Neural progenitor cell (in vitro differentiated cells): Measurements from ENCODE around the gene CTRB1. TPM values are rescaled to one million over a fixed set of nuclear protein-coding genes. Genes with fewer than 3 reads are reported as not detected.

Source experiments
- DNase-seq: peaks from one replicate; pipeline ENCODE4 v3.0.0-alpha.2; 2016; ENCODE audit warnings: low spot score
- H2AFZ ChIP-seq: fragments of 200-600 bp; sonication (generic); replicated peaks from 2 replicates; pipeline ENCODE4 v1.6.1; 2016; ENCODE audit warnings: antibody characterized with exemption
- H3F3A ChIP-seq: fragments of 200-600 bp; sonication (generic); 2 replicates; pipeline ENCODE4 v1.6.1; 2016; ENCODE audit warnings: antibody characterized with exemption, low read depth
- H3K27ac ChIP-seq: fragments of 200-600 bp; sonication (generic); 2 replicates; pipeline ENCODE4 v1.5.1; 2016; ENCODE audit warnings: mild to moderate bottlenecking
- H3K27me3 ChIP-seq: fragments of 200-600 bp; sonication (generic); 2 replicates; pipeline ENCODE4 v1.6.1; 2016; ENCODE audit warnings: mild to moderate bottlenecking, moderate library complexity
- H3K36me3 ChIP-seq: fragments of 200-600 bp; sonication (generic); 2 replicates; pipeline ENCODE4 v1.5.1; 2016
- H3K4me1 ChIP-seq: fragments of 200-600 bp; sonication (generic); 2 replicates; pipeline ENCODE4 v1.6.1; 2016; ENCODE audit warnings: mixed run types
- H3K4me2 ChIP-seq: fragments of 200-600 bp; sonication (generic); 2 replicates; pipeline ENCODE4 v1.6.1; 2016
- H3K4me3 ChIP-seq: fragments of 200-600 bp; sonication (generic); 2 replicates; pipeline ENCODE4 v1.5.1; 2016
- H3K79me2 ChIP-seq: fragments of 200-600 bp; sonication (generic); 2 replicates; pipeline ENCODE4 v1.6.1; 2016; ENCODE audit warnings: low read depth
- H3K9ac ChIP-seq: fragments of 200-600 bp; sonication (generic); 2 replicates; pipeline ENCODE4 v1.6.1; 2016
- H3K9me3 ChIP-seq: fragments of 200-600 bp; sonication (generic); 2 replicates; pipeline ENCODE4 v1.5.1; 2016; ENCODE audit warnings: low read depth
- H4K20me1 ChIP-seq: fragments of 200-600 bp; sonication (generic); 2 replicates; pipeline ENCODE4 v1.6.1; 2016; ENCODE audit warnings: low read depth
- H3K27ac Mint-ChIP-seq: 3 replicates; pipeline ENCODE4 v1.8.0; 2021; ENCODE audit warnings: mixed read lengths
- H3K27me3 Mint-ChIP-seq: 2 replicates; pipeline ENCODE4 v1.8.0; 2022; ENCODE audit warnings: low read depth, mild to moderate bottlenecking, inconsistent platforms, moderate library complexity, mixed read lengths; ENCODE audit not compliant: insufficient read depth
- H3K36me3 Mint-ChIP-seq: 3 replicates; pipeline ENCODE4 v1.8.0; 2021; ENCODE audit warnings: mixed read lengths
- H3K4me1 Mint-ChIP-seq: 3 replicates; pipeline ENCODE4 v1.8.0; 2021; ENCODE audit warnings: mixed read lengths
- H3K4me3 Mint-ChIP-seq: 3 replicates; pipeline ENCODE4 v1.8.0; 2021; ENCODE audit warnings: mild to moderate bottlenecking, moderate library complexity, mixed read lengths
- H3K9me3 Mint-ChIP-seq: 3 replicates; pipeline ENCODE4 v1.8.0; 2020; ENCODE audit warnings: mixed read lengths
- EZH2 ChIP-seq: fragments of 200-600 bp; sonication (generic); IDR thresholded peaks from 2 replicates; pipeline ENCODE4 v1.6.1; 2017; ENCODE audit warnings: antibody characterized with exemption, mild to moderate bottlenecking, moderate library complexity
- EZH2phosphoT487 ChIP-seq: fragments of 200-600 bp; sonication (generic); IDR thresholded peaks from 2 replicates; pipeline ENCODE4 v1.6.1; 2017; ENCODE audit warnings: antibody characterized with exemption
- total RNA-seq: library from RNA; depleted of rRNA; stranded (reverse); fragments of >200 nt; gene quantifications from 2 replicates; pipeline ENCODE4 v1.2.3, GENCODE V29; 2015; ENCODE audit warnings: low replicate concordance
- TF ChIP-seq, protein P1 (sequence below): fragments of 200-600 bp; sonication (generic); IDR thresholded peaks from 2 replicates; pipeline ENCODE4 v1.5.1; 2017; ENCODE audit warnings: antibody characterized with exemption, mild to moderate bottlenecking

CTRB1 gene
- total RNA-seq, 1 donor from 2014 or later, result not detected

DNA sequence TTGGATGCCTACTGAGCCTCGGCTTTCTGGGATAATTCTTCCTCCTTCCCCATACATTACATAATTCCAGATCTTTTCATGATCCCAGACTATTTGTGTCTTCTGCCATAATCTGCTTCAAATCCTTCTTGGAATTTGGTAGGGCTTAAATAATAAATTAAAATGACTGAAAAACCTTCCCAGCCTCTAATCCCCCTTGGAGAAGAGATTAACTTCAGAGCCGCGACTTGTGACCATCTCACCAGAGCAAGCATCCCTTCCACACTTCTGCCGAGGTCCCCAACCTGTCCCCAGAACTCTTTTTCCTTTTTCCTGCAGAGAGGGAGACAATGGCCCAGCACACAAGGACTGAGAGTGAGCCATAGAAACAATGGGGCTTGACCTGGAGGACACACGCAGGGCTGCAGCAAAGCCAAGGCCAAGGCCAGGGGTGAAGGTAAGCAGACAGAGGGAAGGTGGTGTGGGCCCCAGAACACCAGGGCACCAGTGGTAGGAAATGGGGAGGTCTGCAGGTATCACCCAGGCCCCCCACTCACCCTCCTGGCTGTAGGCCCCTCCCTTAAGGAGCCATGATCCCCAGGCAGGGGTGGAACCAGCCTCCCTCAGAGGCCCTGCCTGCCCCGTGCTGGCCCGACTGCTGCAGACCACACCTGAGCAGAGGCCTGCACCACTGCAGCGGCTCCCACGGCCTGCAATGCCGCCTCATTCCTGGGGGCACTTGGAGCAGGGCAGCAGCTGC lies 42.2 kb downstream of the CTRB1 start:
- peaks cover 94% of the 10 kb centered on the region for H4K20me1 ChIP-seq
- H3K27me3 ChIP-seq, result no peaks in the 10 kb centered on the region
- H3K4me1 ChIP-seq, result peaks cover 26% of the 10 kb centered on the region
- Mint-ChIP-seq H3K9me3 (no peaks in the 10 kb centered on the region), H3K4me3 (peak overlapping the region; percentile 57), H3K27ac (peak overlapping the region; percentile 61), H3K36me3 (peaks cover 8% of the 10 kb centered on the region), H3K4me1 (peaks cover 69% of the 10 kb centered on the region), H3K27me3 (peaks cover 11% of the 10 kb centered on the region)
- TF ChIP-seq EZH2, result no peak
- TF ChIP-seq, protein P1, sequence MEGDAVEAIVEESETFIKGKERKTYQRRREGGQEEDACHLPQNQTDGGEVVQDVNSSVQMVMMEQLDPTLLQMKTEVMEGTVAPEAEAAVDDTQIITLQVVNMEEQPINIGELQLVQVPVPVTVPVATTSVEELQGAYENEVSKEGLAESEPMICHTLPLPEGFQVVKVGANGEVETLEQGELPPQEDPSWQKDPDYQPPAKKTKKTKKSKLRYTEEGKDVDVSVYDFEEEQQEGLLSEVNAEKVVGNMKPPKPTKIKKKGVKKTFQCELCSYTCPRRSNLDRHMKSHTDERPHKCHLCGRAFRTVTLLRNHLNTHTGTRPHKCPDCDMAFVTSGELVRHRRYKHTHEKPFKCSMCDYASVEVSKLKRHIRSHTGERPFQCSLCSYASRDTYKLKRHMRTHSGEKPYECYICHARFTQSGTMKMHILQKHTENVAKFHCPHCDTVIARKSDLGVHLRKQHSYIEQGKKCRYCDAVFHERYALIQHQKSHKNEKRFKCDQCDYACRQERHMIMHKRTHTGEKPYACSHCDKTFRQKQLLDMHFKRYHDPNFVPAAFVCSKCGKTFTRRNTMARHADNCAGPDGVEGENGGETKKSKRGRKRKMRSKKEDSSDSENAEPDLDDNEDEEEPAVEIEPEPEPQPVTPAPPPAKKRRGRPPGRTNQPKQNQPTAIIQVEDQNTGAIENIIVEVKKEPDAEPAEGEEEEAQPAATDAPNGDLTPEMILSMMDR, result no peak
- no peak for TF ChIP-seq EZH2phosphoT487
- no peaks in the 10 kb centered on the region for H3K9me3 ChIP-seq
- H3K36me3 ChIP-seq, result no peaks in the 10 kb centered on the region
- no peak overlapping the region for H3K27ac ChIP-seq
- no peak overlapping the region for H3K4me3 ChIP-seq
- no peak overlapping the region for H3K4me2 ChIP-seq
- H2AFZ ChIP-seq, result no peak overlapping the region
- H3F3A ChIP-seq, result peaks cover 7% of the 10 kb centered on the region
- H3K79me2 ChIP-seq, result peaks cover 92% of the 10 kb centered on the region
- DNase-seq, result no peak
- H3K9ac ChIP-seq, result no peak overlapping the region

DNA sequence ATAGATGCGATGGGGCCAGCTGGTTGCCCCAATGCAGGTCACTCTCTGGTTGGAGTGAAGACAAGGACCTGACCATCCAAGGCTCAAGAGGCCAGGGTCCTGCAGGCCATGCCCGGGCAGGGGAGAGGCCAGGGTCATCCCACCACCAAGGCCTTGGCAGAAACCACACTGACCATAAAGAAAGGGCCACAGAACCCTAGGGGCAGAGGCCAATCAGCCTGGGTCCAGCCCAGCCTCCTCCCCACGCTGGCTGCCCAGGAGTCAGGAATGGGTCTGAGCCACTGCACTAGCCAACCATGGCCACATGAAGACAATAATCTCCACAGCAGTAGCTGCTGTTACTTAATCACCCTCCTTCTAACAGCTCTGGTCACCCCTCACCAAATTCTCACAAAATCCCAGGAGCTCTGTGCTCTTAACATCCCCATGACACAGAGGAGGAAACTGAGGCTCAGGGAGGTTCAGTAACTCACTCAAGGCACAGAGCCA lies 42.8 kb downstream of the CTRB1 start:
- H3K4me1 ChIP-seq, result peaks cover 26% of the 10 kb centered on the region
- TF ChIP-seq, protein P1, result no peak
- no peak for TF ChIP-seq EZH2phosphoT487
- TF ChIP-seq EZH2, result no peak
- H3K4me3 ChIP-seq, result no peak overlapping the region
- Mint-ChIP-seq H3K4me1 (peaks cover 68% of the 10 kb centered on the region), H3K27me3 (peaks cover 11% of the 10 kb centered on the region), H3K27ac (peak overlapping the region; percentile 46), H3K36me3 (peaks cover 8% of the 10 kb centered on the region), H3K4me3 (peak overlapping the region; percentile 21), H3K9me3 (no peaks in the 10 kb centered on the region)
- H3F3A ChIP-seq, result peaks cover 7% of the 10 kb centered on the region
- no peaks in the 10 kb centered on the region for H3K9me3 ChIP-seq
- no peak overlapping the region for H2AFZ ChIP-seq
- no peaks in the 10 kb centered on the region for H3K36me3 ChIP-seq
- H3K79me2 ChIP-seq, result peaks cover 86% of the 10 kb centered on the region
- no peaks in the 10 kb centered on the region for H3K27me3 ChIP-seq
- no peak overlapping the region for H3K4me2 ChIP-seq
- DNase-seq, result no peak
- H4K20me1 ChIP-seq, result peaks cover 87% of the 10 kb centered on the region
- no peak overlapping the region for H3K9ac ChIP-seq
- H3K27ac ChIP-seq, result no peak overlapping the region

DNA sequence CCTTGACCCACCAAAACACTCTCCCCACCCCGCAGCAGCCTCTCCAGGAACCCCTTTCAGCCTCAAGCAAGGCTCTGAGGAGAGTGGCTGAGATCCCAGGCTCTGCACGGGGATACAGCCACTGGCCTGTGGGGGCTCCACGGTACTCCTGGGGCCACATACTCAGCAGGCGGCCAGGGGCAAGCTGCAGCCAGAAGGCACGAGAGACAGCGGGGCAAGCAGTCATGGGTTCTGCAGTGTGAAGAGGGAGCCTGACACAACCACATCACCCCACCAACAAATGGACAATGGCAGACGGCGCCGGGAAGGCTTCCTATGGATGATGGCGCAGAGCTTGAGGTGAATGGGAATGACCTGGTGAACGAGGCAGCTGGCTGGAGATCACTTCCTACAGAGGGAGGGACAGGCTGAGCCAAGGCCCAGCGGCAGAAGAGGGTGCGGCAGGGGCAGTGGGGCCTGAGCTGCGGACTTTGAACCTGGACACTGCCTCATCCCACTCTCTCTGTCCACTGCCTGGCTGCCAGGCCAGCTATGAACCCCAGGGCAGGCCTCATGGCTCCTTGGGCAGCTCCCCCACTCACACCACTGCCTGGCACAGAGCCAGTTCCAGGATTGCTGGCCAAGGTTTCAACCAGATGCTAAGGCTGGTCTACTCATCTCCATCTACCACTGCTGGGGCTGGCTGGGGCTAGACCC lies 43.5 kb downstream of the CTRB1 start:
- H3K9me3 ChIP-seq, result no peaks in the 10 kb centered on the region
- no peak for DNase-seq
- H3K27ac Mint-ChIP-seq, result peak overlapping the region; percentile 53

More for the DNA sequence above, 43.5 kb downstream of the CTRB1 start:
- Histone ChIP-seq H3K4me2 (no peak overlapping the region), H3K79me2 (peaks cover 79% of the 10 kb centered on the region), H3K36me3 (no peaks in the 10 kb centered on the region), H4K20me1 (peaks cover 81% of the 10 kb centered on the region), H3K4me3 (no peak overlapping the region), H3K27ac (no peak overlapping the region), H2AFZ (no peak overlapping the region), H3K9ac (no peak overlapping the region), H3K27me3 (no peaks in the 10 kb centered on the region), H3K4me1 (peaks cover 19% of the 10 kb centered on the region), H3F3A (peaks cover 7% of the 10 kb centered on the region)
- Mint-ChIP-seq H3K4me3 (peak overlapping the region; percentile 21), H3K4me1 (peaks cover 62% of the 10 kb centered on the region), H3K27me3 (peaks cover 11% of the 10 kb centered on the region), H3K9me3 (no peaks in the 10 kb centered on the region), H3K36me3 (peaks cover 8% of the 10 kb centered on the region)
- TF ChIP-seq EZH2phosphoT487, result no peak
- TF ChIP-seq, protein P1, result no peak
- no peak for TF ChIP-seq EZH2
